Measurements from ENCODE around the gene TBL3.
A peak's percentile ranks its signal among the peaks of the same experiment; 100 is the strongest.
"Not testable (repeated sequence)": the region's sequence is repeated elsewhere in the genome, so short reads cannot be mapped to it uniquely, and the experiment has no call there.

Gene TBL3

DNA sequence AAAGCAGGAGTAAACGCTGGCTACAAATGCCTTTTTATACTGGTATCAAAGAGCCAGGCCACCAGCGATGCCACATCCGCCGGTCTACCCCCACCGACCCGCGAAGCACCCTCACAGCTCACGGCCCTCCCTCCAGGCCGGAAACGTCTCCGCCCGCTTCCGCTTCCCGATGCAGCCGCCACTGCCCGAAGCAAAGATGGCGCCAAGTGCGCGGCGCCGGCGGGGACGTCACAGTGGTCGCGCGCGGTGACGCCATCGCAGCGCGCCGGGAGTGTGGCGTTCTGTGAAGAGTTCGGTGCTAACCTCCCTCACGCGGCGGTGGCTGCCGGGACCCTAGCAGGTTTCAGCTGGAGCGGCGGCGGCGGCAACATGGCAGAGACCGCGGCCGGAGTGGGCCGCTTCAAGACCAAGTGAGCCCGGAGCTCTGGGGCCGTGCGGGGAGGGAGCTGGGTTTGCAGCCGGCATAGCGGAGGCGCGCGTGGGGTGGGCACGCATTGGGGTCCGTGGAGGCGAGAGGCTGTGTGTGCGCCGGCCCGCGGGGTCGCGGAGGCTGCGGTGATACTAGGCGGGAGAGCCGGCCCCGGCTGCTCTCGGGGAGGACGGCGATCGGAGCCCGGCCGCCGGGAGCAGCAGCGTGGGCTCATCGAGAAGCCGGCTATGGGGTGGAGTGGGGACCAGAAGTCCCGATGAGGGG is at the start of gene TBL3:
TBL3 (plus strand) TSS at position 258 of the 694 bp plus-strand sequence; CDS start at position 370, 112 bp downstream.
- peak; percentile 96 for DNase-seq (ENCODE audit: low spot score)

DNA sequence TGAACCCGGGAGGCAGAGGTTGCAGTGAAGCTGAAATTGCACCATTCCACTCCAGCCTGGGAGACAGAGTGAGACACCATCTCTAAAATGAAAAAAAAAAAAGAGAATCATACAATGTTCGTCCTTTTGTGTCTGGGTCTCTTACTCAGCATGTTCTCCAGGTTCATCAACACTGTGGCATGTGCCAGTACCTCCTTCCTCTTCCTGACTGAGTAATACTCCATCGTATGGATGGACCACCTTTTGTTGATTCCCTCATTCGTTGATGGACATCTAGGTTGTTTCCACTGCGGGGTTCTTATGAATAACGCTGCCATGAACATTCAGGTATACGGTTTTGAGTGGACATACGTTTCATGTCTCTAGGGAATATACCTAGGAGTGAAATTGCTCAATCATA is 49.5 kb upstream of the TBL3 start:
- DNase-seq (ENCODE audit: low spot score) = no peak

DNA sequence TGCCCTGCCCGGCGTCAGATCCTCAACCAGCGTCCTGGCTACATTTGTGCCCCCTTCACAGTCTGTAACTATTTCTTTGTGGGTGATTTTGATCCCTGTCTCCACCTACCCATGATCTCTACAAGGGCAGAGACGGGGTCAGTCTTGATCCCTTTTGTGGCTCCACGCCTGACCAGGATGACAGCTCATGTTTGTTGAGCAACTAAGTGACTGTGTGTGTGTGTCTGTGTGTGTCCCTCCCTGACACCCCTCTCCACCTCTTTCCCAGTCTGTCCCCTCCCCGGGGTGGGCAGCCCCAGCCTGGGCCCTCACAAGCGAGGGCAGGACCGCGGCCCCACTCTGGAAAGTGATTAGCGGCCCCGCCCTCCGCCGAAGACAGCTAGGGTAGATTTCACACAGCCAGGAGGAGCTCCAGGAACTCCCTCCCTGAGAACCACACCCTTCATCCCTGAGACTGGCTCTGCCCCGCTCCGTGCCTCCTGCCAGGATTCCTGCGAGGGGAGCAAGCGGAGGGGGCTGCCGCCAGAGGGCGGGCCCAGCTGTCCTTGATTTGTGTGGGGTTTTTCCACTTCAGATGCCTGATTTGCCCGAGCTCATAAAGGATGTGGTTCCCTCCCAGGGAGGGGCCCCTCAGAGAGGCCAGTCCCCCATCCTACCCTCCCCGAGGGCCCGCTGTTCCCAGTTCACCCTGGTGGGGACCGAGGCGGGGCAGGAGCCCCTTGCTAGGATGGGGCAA is 48.4 kb upstream of the TBL3 start:
- peak; percentile 82 for DNase-seq (ENCODE audit: low spot score)

DNA sequence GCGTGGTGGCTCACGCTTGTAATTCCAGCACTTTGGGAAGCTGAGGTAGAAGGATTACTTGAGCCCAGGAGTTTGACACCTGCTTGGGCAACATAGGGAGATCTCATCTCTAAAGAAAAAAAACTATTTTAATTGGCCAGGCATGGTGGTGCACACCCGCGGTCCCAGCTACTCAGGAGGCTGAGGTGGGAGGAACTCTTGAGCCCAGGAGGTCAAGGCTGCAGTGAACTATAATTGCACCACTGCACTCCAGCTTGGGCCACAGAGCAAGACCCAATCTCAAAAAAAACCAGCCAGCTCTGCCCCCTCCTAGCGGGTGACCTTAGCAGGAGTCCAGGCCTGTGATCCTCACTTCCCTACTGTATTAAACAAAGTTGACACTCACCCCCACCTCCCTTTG is 47.8 kb upstream of the TBL3 start:
- no peak for DNase-seq (ENCODE audit: low spot score)

DNA sequence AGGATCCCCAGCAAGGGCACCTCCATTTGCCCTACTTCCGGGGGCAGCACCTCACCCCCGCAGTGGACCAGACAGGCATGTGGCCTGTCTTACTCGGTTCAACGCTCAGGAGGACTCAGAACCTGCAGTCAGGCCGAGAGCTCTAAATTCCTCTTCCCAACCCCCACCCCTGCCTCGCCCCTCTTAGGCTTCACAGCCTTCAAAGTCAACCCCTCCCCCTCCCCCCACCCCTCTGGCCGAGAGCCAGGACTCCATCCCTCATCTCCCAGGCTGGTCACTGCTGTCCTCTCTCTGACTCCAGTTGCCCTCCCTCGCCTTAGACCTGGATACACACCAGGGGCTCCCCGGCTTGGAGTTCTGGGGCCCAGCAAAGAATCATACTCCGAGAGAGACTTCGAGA is 45.6 kb upstream of the TBL3 start:
- DNase-seq (ENCODE audit: low spot score) = no peak

DNA sequence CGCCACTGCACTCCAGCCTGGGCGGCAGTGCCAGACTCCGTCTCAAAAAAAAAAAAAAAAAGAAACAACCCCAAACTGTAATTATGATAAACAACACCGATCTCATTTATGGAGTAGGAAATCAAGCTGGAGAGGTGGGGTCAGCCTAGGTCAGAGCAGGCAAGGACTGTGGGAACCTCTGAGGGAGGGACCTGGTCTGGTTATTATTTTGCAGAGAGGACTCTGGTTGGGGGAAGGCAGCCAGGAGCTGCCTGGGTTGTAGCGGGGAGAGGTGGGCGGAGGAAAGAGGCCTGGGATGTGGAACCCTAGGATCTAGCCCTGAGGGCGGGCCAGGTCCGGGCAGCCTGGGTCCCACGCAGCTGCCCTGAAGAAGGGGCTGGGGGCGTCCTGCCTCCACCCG is 42.7 kb upstream of the TBL3 start:
- no peak for DNase-seq (ENCODE audit: low spot score)

DNA sequence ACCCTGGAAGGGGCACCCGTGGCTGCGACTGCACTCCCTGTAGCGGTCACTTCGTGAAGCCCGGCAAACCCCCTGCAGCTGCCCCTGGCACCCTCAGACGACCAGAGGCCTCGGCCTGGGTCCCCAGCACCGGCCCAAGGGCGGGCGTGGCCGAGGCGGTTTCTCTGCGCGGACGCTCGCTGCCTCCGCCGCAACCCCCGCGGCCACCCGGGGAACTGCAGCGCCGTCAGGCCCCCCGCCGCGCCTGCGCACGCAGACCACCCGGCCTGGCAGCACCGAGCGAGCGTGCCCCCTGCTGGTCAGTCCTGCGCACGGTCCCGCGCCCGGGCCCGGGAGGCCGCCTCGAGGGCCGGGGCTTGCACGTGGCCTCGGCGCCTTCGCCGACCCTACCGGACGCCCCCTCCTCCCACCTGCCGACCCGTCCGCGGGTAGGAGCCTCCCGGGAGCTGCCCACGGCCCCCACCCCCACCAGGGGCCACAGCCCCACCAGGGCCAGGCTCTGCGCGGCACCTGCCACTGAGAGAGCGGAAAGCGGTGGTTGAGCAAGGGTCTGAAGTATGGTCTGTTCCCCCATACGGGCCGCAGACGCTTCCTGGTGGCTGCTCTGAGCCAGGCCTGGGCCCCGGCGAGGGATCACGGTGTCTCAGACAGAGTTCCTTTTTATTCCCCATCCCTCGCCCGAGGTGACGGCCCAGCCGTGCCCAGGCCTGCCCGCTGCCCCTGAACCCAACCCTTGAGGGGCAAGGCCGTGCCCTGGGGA is 42.1 kb upstream of the TBL3 start:
- DNase-seq (ENCODE audit: low spot score) = peak; percentile 96

DNA sequence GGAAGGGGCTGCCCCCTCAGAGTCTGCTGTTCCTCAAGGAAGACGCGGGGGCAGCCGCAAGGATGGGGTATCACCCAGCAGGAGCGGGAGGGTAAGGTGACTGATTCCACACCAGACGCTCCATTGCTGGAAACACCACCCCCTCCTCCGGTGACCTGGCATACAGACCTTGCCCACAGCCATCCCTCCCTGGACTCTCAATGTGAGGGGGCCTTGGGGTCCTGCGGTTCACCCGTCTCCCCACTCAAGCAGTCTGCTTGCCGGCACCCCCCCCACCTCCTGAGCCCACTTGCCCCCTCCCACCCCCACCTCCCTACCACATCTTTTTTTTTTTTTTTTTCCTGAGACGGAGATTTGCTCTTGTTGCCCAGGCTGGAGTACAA is 41.5 kb upstream of the TBL3 start:
- no peak for DNase-seq (ENCODE audit: low spot score)

DNA sequence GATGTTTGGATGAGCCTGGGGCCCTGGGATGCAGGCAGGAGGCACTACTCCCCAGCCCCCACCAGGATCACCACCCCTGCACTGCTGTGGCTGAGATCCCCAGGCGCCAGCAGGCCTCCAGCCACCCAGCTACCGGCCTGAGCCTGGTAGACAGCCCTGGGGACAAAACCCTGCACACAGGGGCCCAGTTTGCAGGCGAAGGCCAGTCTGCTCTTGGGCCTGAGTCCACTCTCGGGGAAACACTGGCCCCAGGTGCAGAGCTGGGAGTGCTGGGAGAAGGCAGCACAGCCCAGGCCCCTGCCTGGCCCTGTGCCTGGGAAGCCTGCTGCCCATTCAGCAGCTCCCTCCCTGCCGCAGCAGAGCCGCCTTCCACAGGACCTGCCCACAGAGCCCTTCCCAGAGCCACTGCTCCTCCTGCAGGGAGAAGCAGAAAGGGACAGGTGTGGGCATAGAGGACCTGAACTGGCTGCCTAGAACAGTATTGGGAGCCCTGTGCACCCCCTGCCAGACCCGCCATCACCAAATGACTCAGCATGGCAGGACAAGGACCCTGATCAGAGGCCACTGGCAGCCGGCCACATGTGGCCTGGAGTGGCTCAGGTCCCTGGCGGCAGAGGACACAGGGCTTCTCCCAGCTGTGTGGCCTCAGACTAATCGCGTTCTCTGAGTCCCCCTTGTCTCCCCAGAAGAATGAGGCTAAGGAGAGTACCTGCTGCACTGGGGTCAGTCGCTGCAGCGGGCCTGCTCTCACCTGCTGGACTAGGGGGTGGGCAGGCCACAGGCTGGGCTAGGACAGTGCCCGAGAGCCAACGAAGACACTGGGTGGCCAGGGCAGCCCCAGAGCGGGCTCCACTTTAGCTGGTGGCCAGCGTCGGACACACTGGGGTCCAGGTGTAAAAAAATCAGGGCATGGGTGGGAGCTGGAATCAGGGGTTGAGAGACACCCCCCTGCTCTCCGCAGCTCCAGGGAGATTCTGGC is 39.5 kb upstream of the TBL3 start:
- DNase-seq (ENCODE audit: low spot score) = peak; percentile 59

DNA sequence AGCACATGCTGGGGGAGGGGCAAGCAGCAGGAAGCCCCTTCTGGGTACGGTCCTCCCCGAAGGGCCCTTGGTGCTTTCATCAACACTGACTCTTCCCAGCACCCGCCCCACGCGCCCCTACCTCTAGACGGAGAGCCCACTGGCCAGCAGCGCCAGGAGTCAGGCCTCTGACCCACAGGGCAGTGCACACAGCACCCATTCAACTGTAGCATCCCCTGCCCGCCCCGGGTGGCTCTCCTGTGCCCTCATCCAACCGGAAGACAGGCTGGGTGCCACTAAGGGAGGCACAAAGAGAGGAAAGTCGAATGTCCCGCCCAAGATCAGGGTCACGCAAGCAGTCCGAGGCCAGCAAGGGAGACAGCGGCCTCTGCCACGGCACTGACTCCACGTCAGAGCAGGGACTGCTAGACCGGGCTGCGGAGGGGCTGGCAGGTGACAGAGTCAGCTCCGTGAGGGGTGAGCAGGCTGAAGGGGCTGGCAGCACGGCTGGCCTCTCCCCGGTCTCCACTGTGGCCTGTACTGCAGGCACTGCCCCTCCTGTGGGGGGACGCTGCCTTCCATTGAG is 38.7 kb upstream of the TBL3 start:
- no peak for DNase-seq (ENCODE audit: low spot score)

DNA sequence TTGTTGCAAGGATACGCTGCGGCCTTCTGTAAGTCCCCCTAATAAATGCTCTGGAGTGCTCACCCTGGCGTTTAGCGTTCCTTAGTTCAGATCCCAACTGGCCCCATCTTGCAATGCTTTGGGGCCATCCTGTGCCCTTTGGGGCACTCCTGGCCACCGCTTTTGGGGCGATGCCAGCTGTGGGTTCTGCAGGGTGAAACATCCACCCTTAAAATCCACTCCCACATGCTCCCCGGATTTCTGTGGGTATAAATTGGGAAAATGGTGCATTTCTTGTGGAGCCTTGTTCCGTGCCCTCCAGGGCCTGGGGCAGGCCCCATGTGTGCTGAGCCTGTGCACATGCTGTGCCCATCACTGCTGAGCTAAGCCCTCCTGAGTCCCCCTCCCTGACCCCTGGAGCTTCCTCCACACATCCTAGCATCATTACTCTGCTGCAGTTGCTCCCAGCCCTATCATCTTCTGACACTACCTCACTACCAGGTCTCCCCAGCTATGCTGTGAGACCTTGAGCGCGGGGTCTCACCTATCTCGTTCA is 34.8 kb upstream of the TBL3 start:
- DNase-seq (ENCODE audit: low spot score) = no peak

DNA sequence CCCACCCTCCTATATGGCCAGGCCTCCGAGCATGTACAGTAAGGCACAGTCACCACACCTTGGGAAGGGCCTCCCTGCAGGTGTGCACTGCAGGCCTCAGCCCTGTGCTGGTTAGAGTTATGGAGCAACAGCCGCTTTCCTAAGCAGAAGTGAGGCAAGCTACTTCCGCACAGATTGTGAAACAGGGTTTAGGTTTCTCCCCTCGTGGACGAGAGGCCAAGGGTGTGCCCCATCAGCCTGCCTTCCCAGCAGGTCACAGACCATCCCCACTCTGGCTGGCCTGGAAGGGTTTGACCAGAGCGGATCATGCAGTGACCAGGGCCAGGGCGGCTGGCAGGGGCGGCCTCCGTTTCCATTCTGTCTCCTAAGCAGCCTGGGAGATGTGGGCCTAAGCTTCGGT is 33.5 kb upstream of the TBL3 start:
- DNase-seq (ENCODE audit: low spot score) = no peak

DNA sequence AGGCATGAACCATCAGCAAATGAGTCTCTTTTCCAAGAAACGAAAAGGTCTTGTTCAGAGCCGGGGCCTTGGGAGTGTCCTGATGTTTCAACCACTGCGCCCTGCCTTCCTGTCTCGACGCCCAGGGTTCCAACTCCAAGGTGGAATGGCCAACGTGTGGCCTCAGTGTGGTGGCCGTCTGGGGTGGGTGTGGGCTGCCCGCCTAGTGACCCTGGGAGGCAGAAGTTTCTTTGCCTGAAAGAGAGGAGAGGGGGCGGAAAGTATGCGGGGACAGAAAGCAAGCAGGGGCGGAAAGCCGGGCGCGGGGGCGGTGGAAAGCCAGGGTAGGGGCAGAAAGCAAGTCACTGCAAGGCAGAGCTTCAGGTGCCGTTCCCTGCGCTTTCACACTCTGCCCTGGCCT is 32.9 kb upstream of the TBL3 start:
- DNase-seq (ENCODE audit: low spot score) = no peak

DNA sequence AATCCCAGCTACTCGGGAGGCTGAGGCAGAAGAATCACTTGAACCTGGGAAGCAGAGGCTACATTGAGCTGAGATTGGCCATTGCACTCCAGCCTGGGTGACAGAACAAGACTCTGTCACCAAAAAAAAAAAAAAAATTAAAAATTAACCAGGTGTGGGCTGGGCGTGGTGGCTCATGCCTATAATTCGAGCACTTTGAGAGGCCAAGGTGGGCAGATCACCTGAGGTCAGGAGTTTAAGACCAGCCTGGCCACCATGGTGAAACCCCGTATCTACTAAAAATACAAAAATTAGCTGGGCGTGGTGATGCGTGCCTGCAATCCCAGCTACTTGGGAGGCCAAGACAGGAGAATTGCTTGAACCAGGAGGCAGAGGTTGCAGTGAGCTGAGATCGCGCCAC is 32.0 kb upstream of the TBL3 start:
- not testable (repeated sequence) for DNase-seq (ENCODE audit: low spot score)

DNA sequence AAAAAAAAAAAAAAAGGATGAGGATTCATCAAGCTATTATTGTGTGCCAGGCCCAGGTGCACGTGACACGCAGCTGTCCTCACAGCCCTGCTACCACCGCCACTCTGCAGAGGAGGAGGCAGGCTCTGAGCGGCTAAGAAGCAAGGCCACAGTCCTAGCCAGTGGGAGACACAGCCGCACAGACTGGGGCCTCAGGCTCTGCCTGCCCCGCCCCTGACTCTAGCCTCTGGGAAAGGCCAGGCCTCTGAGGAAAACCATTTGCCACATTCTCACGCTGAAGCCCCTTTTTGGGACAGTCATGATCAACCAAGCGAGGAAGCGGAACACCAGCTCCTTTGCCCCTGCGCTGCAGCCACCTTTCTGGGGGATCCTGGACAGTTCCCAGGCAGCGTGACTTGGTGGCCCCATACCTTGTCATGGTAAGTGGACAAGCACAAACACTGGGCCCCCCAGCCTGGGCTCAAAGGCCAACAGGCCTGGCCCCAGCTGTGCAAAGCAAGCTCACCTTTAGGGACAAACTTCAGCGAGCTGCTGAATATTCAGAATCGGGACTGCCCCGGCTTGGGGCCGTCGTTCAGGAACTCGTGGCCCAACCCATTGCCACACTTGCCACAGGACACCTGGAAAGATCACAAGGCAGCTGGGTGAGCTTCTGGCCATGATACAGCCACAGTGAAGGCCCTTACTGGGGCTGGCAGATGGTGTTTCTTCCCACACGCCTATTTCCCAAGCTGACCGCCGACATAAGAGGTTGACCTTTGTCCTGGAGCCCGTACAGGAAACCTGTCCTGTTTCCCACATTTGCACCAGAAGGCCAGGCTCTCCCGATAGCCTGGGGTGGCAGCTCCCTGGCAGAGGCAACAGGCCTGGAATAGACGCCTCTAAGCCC is 31.3 kb upstream of the TBL3 start:
- DNase-seq (ENCODE audit: low spot score) = no peak

DNA sequence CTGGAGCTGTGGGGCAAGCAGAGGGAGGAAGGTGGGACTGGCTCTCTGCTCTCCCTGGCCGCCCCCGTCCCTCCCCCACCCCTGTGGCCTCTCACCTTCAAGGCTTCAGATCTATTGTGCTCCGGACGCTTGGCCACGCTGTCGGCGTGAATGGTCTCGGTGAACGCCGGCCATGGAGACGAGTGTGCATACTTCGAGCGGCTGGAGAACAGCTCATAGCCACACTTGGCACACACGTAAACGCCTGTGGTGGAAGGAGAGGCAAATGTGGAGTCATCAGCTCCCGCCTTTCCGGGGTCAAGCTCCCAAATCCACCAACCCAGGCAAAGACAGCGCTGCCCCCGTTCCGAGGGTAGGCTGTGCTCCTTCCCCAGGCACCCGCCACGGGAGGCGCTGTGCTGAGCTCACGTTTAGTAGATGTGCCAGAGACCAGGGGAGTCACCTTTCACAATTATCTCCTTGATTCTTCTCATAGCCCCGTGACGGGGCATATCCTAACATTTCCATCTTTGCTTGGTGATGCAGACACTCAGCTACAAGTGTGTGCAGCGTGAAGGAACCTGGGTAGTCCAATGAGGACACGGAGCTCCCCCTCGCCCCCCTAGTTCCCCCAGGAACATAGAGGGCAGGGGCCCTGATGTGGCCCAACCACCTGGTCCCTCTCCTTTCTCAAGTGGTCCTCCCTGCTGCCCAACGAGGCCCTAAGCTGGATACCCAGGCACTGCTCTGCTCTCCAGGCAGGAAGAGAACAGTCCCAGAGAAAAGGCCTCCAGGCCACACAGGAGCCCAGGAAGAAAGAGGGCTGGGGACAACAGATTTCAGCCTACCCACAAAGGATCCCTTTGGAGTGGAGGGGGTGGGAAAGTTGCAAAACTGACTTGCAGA is 30.4 kb upstream of the TBL3 start:
- no peak for DNase-seq (ENCODE audit: low spot score)

DNA sequence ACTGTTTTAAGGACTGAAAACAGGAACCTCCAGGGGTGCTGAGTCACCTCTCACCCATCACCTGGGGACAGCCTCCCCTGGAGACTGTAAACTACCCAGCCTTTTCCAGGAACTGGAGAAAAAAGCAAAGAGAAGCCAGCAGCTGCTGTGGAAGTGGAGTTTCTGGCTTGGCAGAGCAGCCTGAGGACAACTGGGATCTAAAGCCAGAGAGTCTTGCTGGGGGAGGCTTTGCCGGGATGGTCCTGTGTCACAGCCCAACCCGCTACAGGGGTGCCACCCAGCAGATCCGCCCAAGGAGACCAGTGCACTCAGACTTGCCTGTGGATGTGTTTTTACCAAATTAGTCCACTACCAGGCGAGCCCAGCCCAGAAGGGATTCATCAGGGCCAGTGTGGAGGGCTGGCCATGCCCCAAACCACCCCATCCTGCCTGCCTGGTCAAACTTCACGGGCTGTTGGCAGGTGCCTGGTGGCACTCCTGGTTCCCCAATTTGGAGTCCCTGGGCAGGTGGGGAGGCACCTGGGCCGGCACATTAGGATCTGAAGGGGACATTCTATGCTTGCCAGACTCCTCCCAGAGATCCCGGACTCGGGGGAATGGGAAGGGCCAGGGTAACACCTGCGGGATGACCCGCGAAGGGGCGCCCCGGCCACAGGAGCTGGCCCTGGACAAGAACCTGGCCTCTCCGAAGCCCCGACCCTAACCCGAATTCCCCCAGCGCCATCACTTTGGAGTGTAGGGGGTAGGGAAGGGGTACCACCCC is 29.6 kb upstream of the TBL3 start:
- DNase-seq (ENCODE audit: low spot score) = no peak

Measured in ecto neural progenitor cell (in vitro differentiated cells).